Measurements from ENCODE around the gene DAD1. TPM values are rescaled to one million over a fixed set of nuclear protein-coding genes. Genes with fewer than 3 reads are reported as not detected.

Gene DAD1
- total RNA-seq, 1 donor from 2014 or later: 122 TPM

GRCh38 chr14:22599349-22599748 is 10.3 kb upstream of the DAD1 start:
- Mint-ChIP-seq H3K9me3 (ENCODE audit: unreplicated experiment) (no peaks in the 10 kb centered on the region), H3K4me3 (ENCODE audit: unreplicated experiment) (peak overlapping the region; percentile 98), H3K27ac (ENCODE audit: unreplicated experiment) (no peak overlapping the region), H3K4me1 (ENCODE audit: low read depth, unreplicated experiment) (no peaks in the 10 kb centered on the region), H3K36me3 (ENCODE audit: unreplicated experiment) (peaks cover 8% of the 10 kb centered on the region), H3K27me3 (ENCODE audit: unreplicated experiment) (peaks cover 2% of the 10 kb centered on the region)
- TF ChIP-seq, protein P1, sequence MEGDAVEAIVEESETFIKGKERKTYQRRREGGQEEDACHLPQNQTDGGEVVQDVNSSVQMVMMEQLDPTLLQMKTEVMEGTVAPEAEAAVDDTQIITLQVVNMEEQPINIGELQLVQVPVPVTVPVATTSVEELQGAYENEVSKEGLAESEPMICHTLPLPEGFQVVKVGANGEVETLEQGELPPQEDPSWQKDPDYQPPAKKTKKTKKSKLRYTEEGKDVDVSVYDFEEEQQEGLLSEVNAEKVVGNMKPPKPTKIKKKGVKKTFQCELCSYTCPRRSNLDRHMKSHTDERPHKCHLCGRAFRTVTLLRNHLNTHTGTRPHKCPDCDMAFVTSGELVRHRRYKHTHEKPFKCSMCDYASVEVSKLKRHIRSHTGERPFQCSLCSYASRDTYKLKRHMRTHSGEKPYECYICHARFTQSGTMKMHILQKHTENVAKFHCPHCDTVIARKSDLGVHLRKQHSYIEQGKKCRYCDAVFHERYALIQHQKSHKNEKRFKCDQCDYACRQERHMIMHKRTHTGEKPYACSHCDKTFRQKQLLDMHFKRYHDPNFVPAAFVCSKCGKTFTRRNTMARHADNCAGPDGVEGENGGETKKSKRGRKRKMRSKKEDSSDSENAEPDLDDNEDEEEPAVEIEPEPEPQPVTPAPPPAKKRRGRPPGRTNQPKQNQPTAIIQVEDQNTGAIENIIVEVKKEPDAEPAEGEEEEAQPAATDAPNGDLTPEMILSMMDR (IDR thresholded peaks at IDR 0.05; ENCODE audit: partially characterized antibody, unreplicated experiment): no peak
- no peak for DNase-seq

- no peak for DNase-seq
- TF ChIP-seq, protein P1 (IDR thresholded peaks at IDR 0.05; ENCODE audit: partially characterized antibody, unreplicated experiment): no peak
- Mint-ChIP-seq H3K36me3 (ENCODE audit: unreplicated experiment) (peaks cover 8% of the 10 kb centered on the region), H3K27me3 (ENCODE audit: unreplicated experiment) (peaks cover 2% of the 10 kb centered on the region), H3K27ac (ENCODE audit: unreplicated experiment) (peak overlapping the region; percentile 77), H3K9me3 (ENCODE audit: unreplicated experiment) (no peaks in the 10 kb centered on the region), H3K4me1 (ENCODE audit: low read depth, unreplicated experiment) (no peaks in the 10 kb centered on the region), H3K4me3 (ENCODE audit: unreplicated experiment) (peak overlapping the region; percentile 98)
These were observed 9.8 kb upstream of the DAD1 start for GRCh38 chr14:22598896-22599244.

- peak within 1 kb of the TSS; percentile 77 for H3K27ac Mint-ChIP-seq (ENCODE audit: unreplicated experiment)
- DNase-seq: peak; percentile 86
- H3K36me3 Mint-ChIP-seq (ENCODE audit: unreplicated experiment): peaks cover 8% of the 10 kb centered on the region
- TF ChIP-seq, protein P1 (IDR thresholded peaks at IDR 0.05; ENCODE audit: partially characterized antibody, unreplicated experiment): no peak
- no peaks in the 10 kb centered on the region for H3K4me1 Mint-ChIP-seq (ENCODE audit: low read depth, unreplicated experiment)
- H3K9me3 Mint-ChIP-seq (ENCODE audit: unreplicated experiment): no peaks in the 10 kb centered on the region
- H3K27me3 Mint-ChIP-seq (ENCODE audit: unreplicated experiment): peaks cover 2% of the 10 kb centered on the region
- peak within 1 kb of the TSS; percentile 98 for H3K4me3 Mint-ChIP-seq (ENCODE audit: unreplicated experiment)
These were observed 9.3 kb upstream of the DAD1 start, which contains the start of gene ABHD4 for GRCh38 chr14:22598099-22598895. Gene ABHD4, plus strand, starts transcription at chr14:22598300. Its CDS starts 7 bp downstream, at chr14:22598307.

DNA sequence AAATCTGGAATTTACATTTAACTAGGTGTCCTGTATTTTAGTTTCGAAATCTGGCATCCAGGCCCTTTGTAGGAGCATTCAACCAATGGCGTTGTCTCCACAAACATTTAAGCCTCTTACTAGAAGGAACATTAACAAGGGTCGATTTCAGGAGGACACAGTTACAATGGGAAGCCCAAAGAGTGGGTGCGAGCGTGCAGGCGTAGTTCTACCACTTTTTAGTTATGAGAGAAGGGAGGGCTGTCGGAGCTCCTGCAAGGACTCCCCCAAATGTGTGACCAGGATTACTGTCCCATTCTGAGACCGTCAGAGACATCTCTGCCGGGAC is 8.7 kb upstream of the DAD1 start:
- no peak for DNase-seq
- Mint-ChIP-seq H3K36me3 (ENCODE audit: unreplicated experiment) (peaks cover 3% of the 10 kb centered on the region), H3K9me3 (ENCODE audit: unreplicated experiment) (no peaks in the 10 kb centered on the region), H3K4me3 (ENCODE audit: unreplicated experiment) (peak overlapping the region; percentile 91), H3K4me1 (ENCODE audit: low read depth, unreplicated experiment) (no peaks in the 10 kb centered on the region), H3K27me3 (ENCODE audit: unreplicated experiment) (peaks cover 1% of the 10 kb centered on the region), H3K27ac (ENCODE audit: unreplicated experiment) (no peak overlapping the region)
- TF ChIP-seq, protein P1 (IDR thresholded peaks at IDR 0.05; ENCODE audit: partially characterized antibody, unreplicated experiment): no peak

DNA sequence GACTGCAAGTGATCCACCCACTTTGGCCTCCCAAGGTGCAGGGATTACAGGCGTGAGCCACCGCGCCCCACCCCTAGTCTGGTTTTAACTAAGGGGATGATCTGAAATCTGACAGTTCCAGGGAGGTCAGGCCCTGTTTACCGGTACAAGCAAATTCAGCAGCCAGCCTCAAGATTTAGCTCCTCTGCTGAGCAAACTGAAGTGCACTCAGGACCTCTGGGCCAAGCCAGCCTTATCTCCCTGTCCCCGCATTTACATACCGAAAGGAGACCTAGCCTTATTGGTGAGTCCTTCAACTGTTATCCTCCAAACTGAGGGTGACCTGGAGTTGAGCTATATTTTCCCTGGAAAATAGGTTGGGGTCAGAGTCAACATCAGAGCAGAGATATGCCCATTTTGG is 8.2 kb upstream of the DAD1 start:
- Mint-ChIP-seq H3K9me3 (ENCODE audit: unreplicated experiment) (no peaks in the 10 kb centered on the region), H3K27ac (ENCODE audit: unreplicated experiment) (no peak overlapping the region), H3K4me3 (ENCODE audit: unreplicated experiment) (peak overlapping the region; percentile 91), H3K36me3 (ENCODE audit: unreplicated experiment) (no peaks in the 10 kb centered on the region), H3K4me1 (ENCODE audit: low read depth, unreplicated experiment) (no peaks in the 10 kb centered on the region), H3K27me3 (ENCODE audit: unreplicated experiment) (no peaks in the 10 kb centered on the region)
- DNase-seq: no peak
- TF ChIP-seq, protein P1 (IDR thresholded peaks at IDR 0.05; ENCODE audit: partially characterized antibody, unreplicated experiment): no peak

Measured in glutamatergic neuron (in vitro differentiated cells).